ENCODE data around the gene PRKCA.

PRKCA gene

GRCh38 chr17:66760324-66760723, 457.9 kb downstream of the PRKCA start:
- TF ChIP-seq EZH2phosphoT487 (IDR thresholded peaks at IDR 0.05; ENCODE audit: borderline replicate concordance): no peak
- no peak for TF ChIP-seq CTCF (conservative IDR thresholded peaks at IDR 0.05; ENCODE audit: low read length)

GRCh38 chr17:66762276-66762675, 459.9 kb downstream of the PRKCA start:
- H3K79me2 ChIP-seq (ENCODE audit: insufficient read depth, low read length): no peaks in the 10 kb centered on the region
- no peaks in the 10 kb centered on the region for H3F3A ChIP-seq (ENCODE audit: low read depth)
- H3K9ac ChIP-seq (ENCODE audit: low read depth, low read length, poor library complexity, severe bottlenecking): no peak overlapping the region
- no peaks in the 10 kb centered on the region for H3K36me3 ChIP-seq (ENCODE audit: insufficient read depth, low read length)
- H3K4me2 ChIP-seq (ENCODE audit: low read depth, low read length, poor library complexity, severe bottlenecking): no peak overlapping the region
- H3K9me2 ChIP-seq (replicated peaks; ENCODE audit: low read depth, low read length): no peaks in the 10 kb centered on the region
- H2AFZ ChIP-seq (ENCODE audit: low read length): no peak overlapping the region
- TF ChIP-seq EZH2phosphoT487 (IDR thresholded peaks at IDR 0.05; ENCODE audit: borderline replicate concordance) (no peak), CTCF (conservative IDR thresholded peaks at IDR 0.05; ENCODE audit: low read length) (no peak)
- no peaks in the 10 kb centered on the region for H3K4me1 ChIP-seq (ENCODE audit: insufficient read depth, low read length, poor library complexity, severe bottlenecking)
- H3K4me3 ChIP-seq (ENCODE audit: low read length, poor library complexity, severe bottlenecking): no peak overlapping the region
- no peaks in the 10 kb centered on the region for H3K27me3 ChIP-seq (ENCODE audit: insufficient read depth, low read length, poor library complexity, severe bottlenecking)
- H4K20me1 ChIP-seq (ENCODE audit: insufficient read depth, low read length, poor library complexity, severe bottlenecking): no peaks in the 10 kb centered on the region
- no peaks in the 10 kb centered on the region for H3K9me3 ChIP-seq (ENCODE audit: insufficient read depth, low read depth, low read length)

More at GRCh38 chr17:66760324-66760723, 457.9 kb downstream of the PRKCA start:
- no peaks in the 10 kb centered on the region for H3K79me2 ChIP-seq (ENCODE audit: insufficient read depth, low read length)
- H3K9ac ChIP-seq (ENCODE audit: low read depth, low read length, poor library complexity, severe bottlenecking): no peak overlapping the region
- H3K4me1 ChIP-seq (ENCODE audit: insufficient read depth, low read length, poor library complexity, severe bottlenecking): no peaks in the 10 kb centered on the region
- H4K20me1 ChIP-seq (ENCODE audit: insufficient read depth, low read length, poor library complexity, severe bottlenecking): no peaks in the 10 kb centered on the region
- no peaks in the 10 kb centered on the region for H3K9me3 ChIP-seq (ENCODE audit: insufficient read depth, low read depth, low read length)
- no peak overlapping the region for H3K4me3 ChIP-seq (ENCODE audit: low read length, poor library complexity, severe bottlenecking)
- H2AFZ ChIP-seq (ENCODE audit: low read length): no peak overlapping the region
- H3K4me2 ChIP-seq (ENCODE audit: low read depth, low read length, poor library complexity, severe bottlenecking): no peak overlapping the region
- no peaks in the 10 kb centered on the region for H3K36me3 ChIP-seq (ENCODE audit: insufficient read depth, low read length)
- no peaks in the 10 kb centered on the region for H3F3A ChIP-seq (ENCODE audit: low read depth)
- H3K27me3 ChIP-seq (ENCODE audit: insufficient read depth, low read length, poor library complexity, severe bottlenecking): no peaks in the 10 kb centered on the region
- H3K9me2 ChIP-seq (replicated peaks; ENCODE audit: low read depth, low read length): no peaks in the 10 kb centered on the region

- no peaks in the 10 kb centered on the region for H3F3A ChIP-seq (ENCODE audit: low read depth)
- no peak overlapping the region for H3K9ac ChIP-seq (ENCODE audit: low read depth, low read length, poor library complexity, severe bottlenecking)
- no peaks in the 10 kb centered on the region for H3K9me3 ChIP-seq (ENCODE audit: insufficient read depth, low read depth, low read length)
- H3K4me2 ChIP-seq (ENCODE audit: low read depth, low read length, poor library complexity, severe bottlenecking): no peak overlapping the region
- no peaks in the 10 kb centered on the region for H3K36me3 ChIP-seq (ENCODE audit: insufficient read depth, low read length)
- H3K4me3 ChIP-seq (ENCODE audit: low read length, poor library complexity, severe bottlenecking): no peak overlapping the region
- TF ChIP-seq EZH2phosphoT487 (IDR thresholded peaks at IDR 0.05; ENCODE audit: borderline replicate concordance) (no peak), CTCF (conservative IDR thresholded peaks at IDR 0.05; ENCODE audit: low read length) (no peak)
- no peaks in the 10 kb centered on the region for H3K79me2 ChIP-seq (ENCODE audit: insufficient read depth, low read length)
- H4K20me1 ChIP-seq (ENCODE audit: insufficient read depth, low read length, poor library complexity, severe bottlenecking): no peaks in the 10 kb centered on the region
- no peaks in the 10 kb centered on the region for H3K4me1 ChIP-seq (ENCODE audit: insufficient read depth, low read length, poor library complexity, severe bottlenecking)
- no peaks in the 10 kb centered on the region for H3K9me2 ChIP-seq (replicated peaks; ENCODE audit: low read depth, low read length)
- H3K27me3 ChIP-seq (ENCODE audit: insufficient read depth, low read length, poor library complexity, severe bottlenecking): no peaks in the 10 kb centered on the region
- H2AFZ ChIP-seq (ENCODE audit: low read length): no peak overlapping the region
Measured at GRCh38 chr17:66763056-66763455, 460.6 kb downstream of the PRKCA start.
